ENCODE data around the gene OGFR. TPM values are rescaled to one million over a fixed set of nuclear protein-coding genes. Genes with fewer than 3 reads are reported as not detected.
A peak's percentile ranks its signal among the peaks of the same experiment; 100 is the strongest.

Gene OGFR
- total RNA-seq, 6 experiments from 2014 or later: 37.8 to 42.2 (median 39.0) TPM

DNA sequence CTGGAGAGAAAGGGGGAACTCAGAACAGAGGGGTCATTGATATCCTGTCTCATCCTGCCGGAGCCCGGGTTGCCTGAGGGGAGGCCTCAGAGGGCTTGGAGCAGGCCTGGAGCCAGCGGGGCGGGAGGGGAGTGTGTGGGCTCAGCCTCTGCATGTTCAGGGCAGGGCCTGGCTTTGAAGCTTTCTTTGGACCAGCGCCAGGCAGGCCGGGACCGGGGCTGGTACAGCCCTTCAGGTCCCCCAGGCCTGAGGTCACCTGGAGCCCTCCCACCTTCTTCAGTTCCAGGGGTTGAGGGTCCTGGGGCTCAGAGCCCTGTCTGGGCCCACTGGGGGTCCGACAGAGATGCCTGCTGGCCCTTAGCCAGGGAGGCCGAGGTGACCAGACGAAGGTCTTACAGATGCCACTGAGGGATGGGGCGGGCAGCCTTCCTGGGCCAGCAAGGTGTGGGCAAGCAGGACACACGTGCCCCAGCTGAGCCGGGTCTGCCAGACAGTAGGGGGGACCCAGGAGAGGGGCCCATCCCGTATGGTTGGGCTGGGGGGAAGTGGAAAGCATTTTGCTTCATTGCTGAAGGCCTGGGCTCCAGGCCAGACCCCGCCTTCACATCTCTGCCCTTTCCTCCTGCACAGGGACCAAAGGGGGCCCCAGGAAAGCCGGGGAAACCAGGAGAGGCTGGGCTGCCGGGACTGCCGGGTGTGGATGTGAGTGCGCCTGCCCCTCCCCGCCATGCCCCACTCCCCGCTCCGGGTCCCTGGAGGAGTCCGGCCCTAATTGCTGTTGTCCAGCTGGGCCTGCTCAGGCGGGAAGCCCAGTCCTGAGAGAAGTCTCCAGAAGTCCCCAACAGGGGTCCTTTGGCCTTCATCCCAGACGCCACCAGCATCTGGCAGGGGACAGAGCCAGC, 14.2 kb downstream of the OGFR start:
- H3K9me3 Mint-ChIP-seq: no peaks in the 10 kb centered on the region
- H3K27me3 Mint-ChIP-seq (ENCODE audit: insufficient read depth): peaks cover 16% of the 10 kb centered on the region
- no peak overlapping the region for H3K27ac Mint-ChIP-seq
- no peak for DNase-seq
- peaks cover 13% of the 10 kb centered on the region for H3K4me1 Mint-ChIP-seq (ENCODE audit: low read depth)
- no peak for TF ChIP-seq CTCF (IDR thresholded peaks at IDR 0.05)
- no peak overlapping the region for H3K4me3 Mint-ChIP-seq
- H3K36me3 Mint-ChIP-seq (ENCODE audit: low read depth): no peaks in the 10 kb centered on the region

DNA sequence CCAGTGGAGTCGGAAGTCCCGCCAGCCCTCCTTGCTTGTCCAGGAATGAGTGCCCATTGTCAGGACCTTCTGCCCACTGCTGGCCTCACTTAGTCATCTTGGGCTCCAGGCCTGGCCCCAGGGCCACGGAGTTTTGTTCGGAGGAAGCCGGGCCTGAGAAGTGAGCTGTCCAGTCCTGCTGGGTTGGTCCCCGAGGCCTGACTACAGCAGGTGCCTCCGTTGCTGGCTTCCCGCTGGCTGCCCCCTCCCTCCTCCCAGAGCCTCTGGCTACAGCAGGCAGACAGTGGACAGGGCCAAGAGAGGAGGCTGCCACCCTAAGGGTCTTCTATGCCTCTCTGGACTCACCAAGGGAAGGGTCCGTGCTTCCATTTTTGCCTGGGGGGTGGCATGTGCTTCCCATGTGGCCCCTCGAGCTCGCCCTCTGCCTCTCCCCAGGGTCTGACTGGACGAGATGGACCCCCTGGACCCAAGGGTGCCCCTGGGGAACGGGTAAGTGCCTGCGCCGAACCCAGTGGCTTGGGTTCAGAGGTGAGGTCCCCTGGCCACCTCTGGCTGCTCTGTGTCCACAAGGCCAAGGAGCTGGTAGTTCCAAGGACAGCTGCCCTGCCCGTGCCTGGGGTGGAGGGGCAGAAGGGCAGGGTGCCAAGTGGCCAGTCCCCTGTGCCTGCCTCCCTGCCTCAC, 15.0 kb downstream of the OGFR start:
- peak; percentile 63 for DNase-seq
- TF ChIP-seq CTCF (IDR thresholded peaks at IDR 0.05): no peak
- no peaks in the 10 kb centered on the region for H3K9me3 Mint-ChIP-seq
- peaks cover 13% of the 10 kb centered on the region for H3K4me1 Mint-ChIP-seq (ENCODE audit: low read depth)
- no peak overlapping the region for H3K27ac Mint-ChIP-seq
- peaks cover 13% of the 10 kb centered on the region for H3K27me3 Mint-ChIP-seq (ENCODE audit: insufficient read depth)
- H3K4me3 Mint-ChIP-seq: no peak overlapping the region
- H3K36me3 Mint-ChIP-seq (ENCODE audit: low read depth): no peaks in the 10 kb centered on the region

DNA sequence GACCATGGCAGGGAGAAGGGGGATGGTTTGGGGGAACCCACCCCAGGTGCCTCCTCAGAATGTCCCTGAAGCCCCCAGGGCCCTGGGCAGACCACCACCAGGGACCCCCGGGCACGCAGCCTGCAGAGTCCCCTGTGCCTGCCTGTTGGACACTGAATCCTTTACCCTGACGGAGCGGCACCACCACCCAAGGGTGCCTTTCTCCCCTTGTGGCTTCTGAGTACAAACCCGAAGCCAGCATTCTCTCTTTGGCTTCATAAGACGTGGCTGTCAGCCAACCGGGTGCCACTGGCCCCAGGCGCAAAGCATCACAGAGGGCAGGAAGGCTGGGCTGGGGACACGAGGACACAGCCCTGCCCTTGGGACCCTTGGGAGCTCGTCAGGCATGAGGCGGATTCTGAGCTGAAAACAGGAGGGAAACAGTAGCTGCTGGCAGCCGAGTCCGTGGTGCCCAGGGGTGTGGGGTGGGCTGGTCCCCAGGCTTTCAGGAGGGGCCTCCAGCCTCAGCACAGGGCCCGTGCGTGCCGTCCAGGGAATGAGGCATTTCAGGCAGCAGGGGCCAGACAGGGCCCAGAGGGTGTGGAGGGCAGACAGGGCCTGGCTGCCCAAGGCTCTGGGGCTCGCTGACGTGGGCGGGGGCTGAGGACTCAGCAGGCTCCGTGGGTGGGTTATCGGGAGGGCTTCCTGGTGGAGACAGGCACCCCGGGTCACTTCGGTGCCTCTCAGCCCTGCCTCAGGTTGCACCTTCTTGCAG, 15.8 kb downstream of the OGFR start:
- H3K9me3 Mint-ChIP-seq: no peaks in the 10 kb centered on the region
- TF ChIP-seq CTCF (IDR thresholded peaks at IDR 0.05): no peak
- H3K27me3 Mint-ChIP-seq (ENCODE audit: insufficient read depth): peaks cover 8% of the 10 kb centered on the region
- no peaks in the 10 kb centered on the region for H3K36me3 Mint-ChIP-seq (ENCODE audit: low read depth)
- peaks cover 7% of the 10 kb centered on the region for H3K4me1 Mint-ChIP-seq (ENCODE audit: low read depth)
- no peak overlapping the region for H3K27ac Mint-ChIP-seq
- no peak overlapping the region for H3K4me3 Mint-ChIP-seq
- no peak for DNase-seq

- no peak overlapping the region for H3K4me3 Mint-ChIP-seq
- DNase-seq: no peak
- TF ChIP-seq CTCF (IDR thresholded peaks at IDR 0.05): no peak
- H3K36me3 Mint-ChIP-seq (ENCODE audit: low read depth): no peaks in the 10 kb centered on the region
- no peak overlapping the region for H3K27ac Mint-ChIP-seq
- no peaks in the 10 kb centered on the region for H3K4me1 Mint-ChIP-seq (ENCODE audit: low read depth)
- H3K9me3 Mint-ChIP-seq: no peaks in the 10 kb centered on the region
- peaks cover under 1% of the 10 kb centered on the region for H3K27me3 Mint-ChIP-seq (ENCODE audit: insufficient read depth)
Observed at GRCh38 chr20:62820962-62821725, 16.5 kb downstream of the OGFR start.

DNA sequence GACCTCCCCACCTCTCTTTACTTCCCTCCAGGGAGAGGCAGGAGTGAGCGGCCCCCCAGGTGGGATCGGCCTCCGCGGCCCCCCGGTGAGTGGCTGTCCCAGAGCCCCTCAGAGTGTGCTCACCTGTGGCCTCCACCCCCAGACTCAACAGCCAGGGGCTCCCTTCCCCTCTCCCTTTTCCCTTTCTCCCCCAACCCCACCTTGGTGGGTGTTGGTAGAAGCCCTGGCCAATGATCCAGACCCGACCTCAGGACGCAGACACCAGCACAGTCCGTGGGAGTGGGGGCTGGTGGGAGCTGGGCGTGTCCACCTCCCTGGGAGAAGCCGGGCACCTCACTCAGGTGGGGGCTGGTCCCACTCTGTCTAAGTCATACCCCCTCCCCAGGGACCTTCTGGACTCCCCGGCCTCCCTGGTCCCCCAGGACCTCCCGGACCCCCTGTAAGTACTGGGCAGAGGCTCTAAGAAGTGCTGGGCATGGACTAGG, 17.1 kb downstream of the OGFR start:
- Mint-ChIP-seq H3K4me3 (no peak overlapping the region), H3K9me3 (no peaks in the 10 kb centered on the region), H3K36me3 (ENCODE audit: low read depth) (no peaks in the 10 kb centered on the region), H3K27me3 (ENCODE audit: insufficient read depth) (no peaks in the 10 kb centered on the region; the same call in 1 of the 2 replicates), H3K4me1 (ENCODE audit: low read depth) (no peaks in the 10 kb centered on the region), H3K27ac (no peak overlapping the region)
- DNase-seq: no peak
- no peak for TF ChIP-seq CTCF (IDR thresholded peaks at IDR 0.05)
